Prostate gland (tissue), 2 donors: ENCODE measurements around the gene UBE2J2. TPM values are rescaled to one million over a fixed set of nuclear protein-coding genes. Genes with fewer than 3 reads are reported as not detected.

Experiments
- DNase-seq: peaks from one replicate; pipeline ENCODE4 v3.0.0-alpha.2; 2019; ENCODE audit warnings: low spot score
- H3K27ac ChIP-seq, 2 donors: fragments of 200-600 bp; sonication (generic); 2 replicates each; pipeline ENCODE4 v1.5.1; 2017 to 2019
- H3K27me3 ChIP-seq: fragments of 200-600 bp; sonication (generic); replicated peaks from 2 replicates; pipeline ENCODE4 v1.5.1; 2019; ENCODE audit not compliant: insufficient read depth
- H3K36me3 ChIP-seq, 2 donors: fragments of 200-600 bp; sonication (generic); 1 replicate in 1 of 2; 2 replicates in 1 of 2; pipeline versions ENCODE4 v1.5.1 to v1.8.1; 2017 to 2019
- H3K4me1 ChIP-seq: fragments of 200-600 bp; sonication (generic); replicated peaks from 2 replicates; pipeline ENCODE4 v1.5.1; 2019
- H3K4me3 ChIP-seq, 2 donors: fragments of 200-600 bp; sonication (generic); 2 replicates each; pipeline ENCODE4 v1.5.1; 2017 to 2019
- H3K9me3 ChIP-seq: fragments of 200-600 bp; sonication (generic); 2 replicates; pipeline ENCODE4 v1.5.1; 2017
- POLR2A ChIP-seq: fragments of 450-650 bp; IDR thresholded peaks from one replicate; pipeline ENCODE4 v1.6.1; 2016; ENCODE audit warnings: antibody characterized with exemption, mild to moderate bottlenecking
- POLR2AphosphoS5 ChIP-seq: sonication (generic); formaldehyde crosslinking; IDR thresholded peaks from one replicate; pipeline ENCODE4 v1.6.1; 2017; ENCODE audit warnings: antibody characterized with exemption
- WGBS: methylation state at CpG from one replicate; pipeline ENCODE4 v1.1.5; 2018; 5-methylcytosine and 5-hydroxymethylcytosine counted together
- intact Hi-C: fragments of 100-400 bp; cut with DNase I; formaldehyde crosslinking; loops from one replicate; pipeline ENCODE4 v1.14.2; 2022
- total RNA-seq, 2 donors: library from RNA; depleted of rRNA; stranded (reverse); fragments of >200 nt; gene quantifications; one replicate each; pipeline ENCODE4 v1.1.0, GENCODE V29; 2016
- TF ChIP-seq, protein P1 (sequence below), 4 experiments: fragments of 200-600 bp in 2 of 4; fragments of 450-650 bp in 2 of 4; sonication (generic) in 2 of 4; IDR thresholded peaks; 1 replicate in 3 of 4; 2 replicates in 1 of 4; pipeline ENCODE4 v1.5.1; 2016 to 2019; ENCODE audit warnings: antibody characterized with exemption in 4 of 4, mild to moderate bottlenecking in 2 of 4, moderate library complexity in 2 of 4

UBE2J2 gene
- total RNA-seq, 2 donors from 2014 or later: 56.0 to 79.4 TPM

DNA sequence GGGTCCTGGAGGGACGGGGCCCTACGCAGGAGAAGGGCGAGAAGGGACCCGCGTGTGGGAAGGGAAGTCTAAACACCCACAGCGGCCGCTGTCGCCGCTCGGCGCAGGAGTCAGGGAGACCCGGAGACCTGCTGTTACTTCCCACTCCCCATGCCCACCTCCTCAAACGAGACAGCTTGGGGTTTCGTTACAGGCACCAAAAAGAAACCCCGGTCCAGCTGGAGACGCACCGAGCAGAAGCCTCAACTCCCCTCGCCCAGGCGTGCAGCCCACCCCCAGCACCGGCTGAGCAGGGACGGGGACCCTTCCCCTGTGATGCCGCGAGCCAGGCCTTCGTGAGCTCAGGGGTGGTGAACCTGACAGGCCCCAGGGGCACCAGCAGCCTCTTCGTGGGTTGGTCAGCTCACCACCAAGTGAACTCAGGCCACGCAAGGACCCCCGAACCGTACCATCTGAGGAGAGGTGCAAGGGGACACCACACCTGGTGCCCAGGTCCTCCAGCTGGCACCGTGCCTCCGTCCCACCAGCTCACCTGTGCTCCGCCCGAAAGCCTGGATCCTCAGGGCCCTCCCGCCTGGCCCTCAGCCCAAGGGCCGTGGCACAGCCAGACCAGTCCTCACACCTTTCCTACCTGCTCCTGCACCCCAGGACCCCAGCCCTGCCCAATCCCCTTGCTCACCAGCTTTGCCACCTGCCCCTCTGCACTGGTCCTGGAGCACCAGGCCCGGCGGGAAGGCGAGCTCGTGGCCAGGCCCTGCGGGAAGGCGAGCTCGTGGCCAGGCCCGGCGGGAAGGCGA, 46.9 kb downstream of the UBE2J2 start:
- no peaks in the 10 kb centered on the region for H3K27me3 ChIP-seq
- 92% methylated on average over 44 of the region's 44 CpGs for WGBS
- no peak overlapping the region for H3K27ac ChIP-seq
- TF ChIP-seq POLR2A: no peak
- TF ChIP-seq POLR2AphosphoS5: no peak
- TF ChIP-seq, protein P1, sequence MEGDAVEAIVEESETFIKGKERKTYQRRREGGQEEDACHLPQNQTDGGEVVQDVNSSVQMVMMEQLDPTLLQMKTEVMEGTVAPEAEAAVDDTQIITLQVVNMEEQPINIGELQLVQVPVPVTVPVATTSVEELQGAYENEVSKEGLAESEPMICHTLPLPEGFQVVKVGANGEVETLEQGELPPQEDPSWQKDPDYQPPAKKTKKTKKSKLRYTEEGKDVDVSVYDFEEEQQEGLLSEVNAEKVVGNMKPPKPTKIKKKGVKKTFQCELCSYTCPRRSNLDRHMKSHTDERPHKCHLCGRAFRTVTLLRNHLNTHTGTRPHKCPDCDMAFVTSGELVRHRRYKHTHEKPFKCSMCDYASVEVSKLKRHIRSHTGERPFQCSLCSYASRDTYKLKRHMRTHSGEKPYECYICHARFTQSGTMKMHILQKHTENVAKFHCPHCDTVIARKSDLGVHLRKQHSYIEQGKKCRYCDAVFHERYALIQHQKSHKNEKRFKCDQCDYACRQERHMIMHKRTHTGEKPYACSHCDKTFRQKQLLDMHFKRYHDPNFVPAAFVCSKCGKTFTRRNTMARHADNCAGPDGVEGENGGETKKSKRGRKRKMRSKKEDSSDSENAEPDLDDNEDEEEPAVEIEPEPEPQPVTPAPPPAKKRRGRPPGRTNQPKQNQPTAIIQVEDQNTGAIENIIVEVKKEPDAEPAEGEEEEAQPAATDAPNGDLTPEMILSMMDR (IDR thresholded peaks at IDR 0.05): no peak
- H3K4me3 ChIP-seq: no peak overlapping the region
- intact Hi-C loops: no loop called here
- H3K36me3 ChIP-seq: peaks cover 12 to 27% of the 10 kb centered on the region in 2 donors
- no peak for DNase-seq
- peaks cover 15% of the 10 kb centered on the region for H3K4me1 ChIP-seq
- H3K9me3 ChIP-seq: no peaks in the 10 kb centered on the region

DNA sequence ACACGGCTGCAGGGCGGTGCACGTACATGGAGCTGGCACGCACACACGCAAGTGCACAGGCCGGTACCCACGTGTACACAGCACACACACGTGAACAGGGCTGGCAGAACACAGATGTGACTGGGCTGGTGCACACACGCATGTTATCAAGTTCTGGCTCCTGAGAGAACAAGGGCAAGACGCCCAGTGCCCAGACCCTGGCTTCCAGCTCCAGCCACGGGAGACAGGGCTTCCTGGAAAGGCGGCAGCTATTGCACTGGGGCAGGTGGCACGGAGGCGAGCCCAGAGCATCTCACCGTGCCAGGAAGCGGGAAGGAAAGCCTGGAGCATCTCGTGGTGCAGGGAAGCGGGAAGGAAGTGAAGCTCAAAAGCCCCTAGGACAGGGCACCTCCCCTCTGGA, 47.7 kb downstream of the UBE2J2 start:
- no peaks in the 10 kb centered on the region for H3K27me3 ChIP-seq
- peaks cover 12 to 27% of the 10 kb centered on the region in 2 donors for H3K36me3 ChIP-seq
- TF ChIP-seq, protein P1 (IDR thresholded peaks at IDR 0.05): no peak
- TF ChIP-seq POLR2AphosphoS5 (no peak), POLR2A (no peak)
- H3K4me1 ChIP-seq: peaks cover 15% of the 10 kb centered on the region
- WGBS: 85% methylated on average over 18 of the region's 18 CpGs
- intact Hi-C loops: no loop called here
- no peak overlapping the region for H3K27ac ChIP-seq
- DNase-seq: no peak
- no peaks in the 10 kb centered on the region for H3K9me3 ChIP-seq
- no peak overlapping the region for H3K4me3 ChIP-seq

DNA sequence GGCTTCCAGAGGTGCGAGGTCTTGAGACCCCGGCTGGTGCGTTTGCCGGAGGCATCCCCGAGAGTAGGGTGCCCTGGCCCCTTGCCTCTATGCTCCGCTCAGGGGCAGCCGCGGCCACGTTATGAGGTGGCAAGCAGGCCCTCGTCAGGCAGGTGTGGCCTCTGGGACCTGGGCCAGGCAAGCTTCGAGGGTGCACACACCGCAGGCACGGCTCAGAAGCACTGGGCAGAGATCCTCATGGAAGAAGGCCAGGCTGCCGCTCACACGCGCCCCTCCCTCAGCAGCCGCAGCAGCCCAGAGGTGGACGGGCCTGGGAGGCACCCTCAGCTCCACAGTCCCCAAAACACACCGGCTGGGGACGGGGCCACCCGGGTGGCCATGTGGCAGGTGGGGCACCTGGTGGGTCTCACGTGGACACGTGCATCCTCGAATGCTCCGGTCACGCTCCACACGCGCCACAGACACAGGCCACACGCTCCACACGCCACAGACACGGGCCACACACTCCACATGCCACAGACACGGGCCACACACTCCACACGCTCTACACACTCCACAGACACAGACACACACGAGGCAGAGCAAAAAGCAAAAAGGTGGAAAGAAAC, 48.3 kb downstream of the UBE2J2 start:
- Histone ChIP-seq H3K27ac (no peak overlapping the region), H3K4me3 (no peak overlapping the region), H3K4me1 (peaks cover 10% of the 10 kb centered on the region), H3K9me3 (no peaks in the 10 kb centered on the region), H3K27me3 (no peaks in the 10 kb centered on the region), H3K36me3 (peaks cover 12 to 27% of the 10 kb centered on the region in 2 donors)
- WGBS: 78% methylated on average over 25 of the region's 34 CpGs
- no peak for DNase-seq
- TF ChIP-seq POLR2AphosphoS5 (peak; percentile 5), POLR2A (no peak)
- intact Hi-C loops: no loop called here

DNA sequence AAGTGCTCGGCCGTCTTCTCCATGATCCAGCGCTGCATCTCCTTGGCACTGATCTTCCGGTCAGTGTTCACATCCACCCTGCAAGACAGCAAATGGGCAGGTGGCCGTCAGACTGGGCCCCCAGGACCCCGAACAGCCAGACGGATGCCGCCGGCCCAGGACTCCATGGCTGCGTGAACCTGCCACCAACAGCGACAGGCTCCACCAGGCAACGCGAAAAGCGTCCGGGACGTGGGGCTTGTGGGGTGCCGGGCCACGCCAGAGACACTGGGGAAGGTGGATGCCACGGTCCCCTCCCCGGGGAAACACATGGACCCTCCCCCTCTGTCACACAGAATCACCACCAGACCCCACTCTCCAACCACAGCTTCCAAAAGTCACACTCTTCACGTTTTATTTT, 49.8 kb downstream of the UBE2J2 start:
- intact Hi-C loops: no loop called here
- Histone ChIP-seq H3K36me3 (peaks cover 12 to 27% of the 10 kb centered on the region in 2 donors), H3K27me3 (no peaks in the 10 kb centered on the region), H3K4me1 (no peaks in the 10 kb centered on the region), H3K27ac (no peak overlapping the region), H3K9me3 (no peaks in the 10 kb centered on the region), H3K4me3 (no peak overlapping the region)
- WGBS: 93% methylated on average over 21 of the region's 21 CpGs
- TF ChIP-seq POLR2A: no peak
- TF ChIP-seq, protein P1 (IDR thresholded peaks at IDR 0.05): no peak
- TF ChIP-seq POLR2AphosphoS5: no peak
- DNase-seq: no peak

DNA sequence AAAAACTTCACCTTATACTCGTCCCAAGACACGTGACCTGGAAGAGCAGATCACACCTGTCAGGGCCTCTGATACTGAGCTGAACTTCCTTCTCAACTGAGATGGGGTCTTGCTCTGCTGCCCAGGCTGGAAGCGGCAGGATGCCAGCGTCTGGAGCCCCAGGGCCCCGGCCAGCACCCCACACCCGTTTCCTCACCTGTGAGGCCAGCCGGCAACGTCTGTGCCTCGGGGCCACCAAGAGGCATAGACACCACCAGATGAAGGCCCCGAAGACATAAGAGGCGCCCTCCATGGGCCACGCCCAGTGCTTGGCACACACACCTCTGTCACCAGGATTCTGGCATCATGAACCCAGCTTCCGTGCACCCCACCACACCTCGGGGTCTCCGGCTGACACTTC, 50.3 kb downstream of the UBE2J2 start:
- TF ChIP-seq, protein P1 (IDR thresholded peaks at IDR 0.05): no peak
- TF ChIP-seq POLR2AphosphoS5: no peak
- H3K27me3 ChIP-seq: no peaks in the 10 kb centered on the region
- no peak overlapping the region for H3K4me3 ChIP-seq
- no peak for DNase-seq
- no peaks in the 10 kb centered on the region for H3K4me1 ChIP-seq
- H3K9me3 ChIP-seq: no peaks in the 10 kb centered on the region
- intact Hi-C loops: no loop called here
- peaks cover 8 to 27% of the 10 kb centered on the region in 2 donors for H3K36me3 ChIP-seq
- H3K27ac ChIP-seq: no peak overlapping the region
- 94% methylated on average over 14 of the region's 15 CpGs for WGBS
